Limb (tissue), 2 donors: ENCODE data around the gene WDR43.

ENCODE experiments used
- DNase-seq, 2 donors: peaks; one replicate each; pipeline ENCODE4 v3.0.0-alpha.2; 2016; ENCODE audit errors: extremely low spot score in 2 of 2

The WDR43 gene

GRCh38 chr2:28909655-28910353 is 15.3 kb downstream of the WDR43 start:
- DNase-seq = no peak

- DNase-seq = no peak
Observed at GRCh38 chr2:28915939-28916338, 21.5 kb downstream of the WDR43 start.

GRCh38 chr2:28926847-28927246 is 32.4 kb downstream of the WDR43 start:
- DNase-seq = no peak

GRCh38 chr2:28927469-28927868 is 33.0 kb downstream of the WDR43 start:
- no peak for DNase-seq

- no peak for DNase-seq
Observed at GRCh38 chr2:28927878-28928277, 33.4 kb downstream of the WDR43 start.

GRCh38 chr2:28929581-28929980 is 35.1 kb downstream of the WDR43 start:
- no peak for DNase-seq

GRCh38 chr2:28930205-28930604 is 35.7 kb downstream of the WDR43 start:
- DNase-seq = no peak

GRCh38 chr2:28934769-28935168 is 40.3 kb downstream of the WDR43 start:
- no peak for DNase-seq

- DNase-seq = no peak
Observed at GRCh38 chr2:28941008-28941407, 46.5 kb downstream of the WDR43 start.

GRCh38 chr2:28944535-28945248 is 50.2 kb downstream of the WDR43 start:
- DNase-seq = no peak

GRCh38 chr2:28948160-28948559 is 53.7 kb downstream of the WDR43 start:
- DNase-seq = no peak

- no peak for DNase-seq
Observed at GRCh38 chr2:28949190-28949589, 54.7 kb downstream of the WDR43 start.

GRCh38 chr2:28949617-28950305 is 55.3 kb downstream of the WDR43 start:
- DNase-seq = no peak

- DNase-seq = no peak
Observed at GRCh38 chr2:28950941-28951630, 56.6 kb downstream of the WDR43 start.

GRCh38 chr2:28951910-28952835 is 57.7 kb downstream of the WDR43 start:
- no peak for DNase-seq

- DNase-seq = no peak
Observed at GRCh38 chr2:28952836-28953211, 58.4 kb downstream of the WDR43 start.

GRCh38 chr2:28955467-28955866 is 61.0 kb downstream of the WDR43 start:
- no peak for DNase-seq

GRCh38 chr2:28956415-28956826 is 62.0 kb downstream of the WDR43 start:
- peak in 1 of 2 donors; percentile 38 for DNase-seq

- no peak for DNase-seq
Observed at GRCh38 chr2:28956890-28957289, 62.4 kb downstream of the WDR43 start.

GRCh38 chr2:28958689-28959088 is 64.2 kb downstream of the WDR43 start:
- DNase-seq = peak; percentile 76 to 85

- no peak for DNase-seq
Observed at GRCh38 chr2:28960401-28960800, 65.9 kb downstream of the WDR43 start.
